H1 (cell line): Measurements from ENCODE around the gene AFAP1L1.

Experiments
- CEBPB ChIP-seq: IDR thresholded peaks from 2 replicates; pipeline ENCODE4 v1.6.1; 2012; ENCODE audit warnings: low read depth, low read length
- CREB1 ChIP-seq: IDR thresholded peaks from 2 replicates; pipeline ENCODE4 v1.6.1; 2012; ENCODE audit warnings: inconsistent platforms
- CTCF ChIP-seq, 3 experiments: IDR thresholded peaks; 1 replicate in 2 of 3; 2 replicates in 1 of 3; pipeline versions ENCODE4 v1.5.1 to v1.6.1; 2011; ENCODE audit warnings: low read length in 3 of 3, mild to moderate bottlenecking in 3 of 3, inconsistent platforms in 2 of 3, low read depth in 1 of 3, moderate library complexity in 1 of 3; ENCODE audit not compliant: insufficient read depth in 1 of 3; ENCODE audit errors: control extremely low read depth in 1 of 3
- JUN ChIP-seq: IDR thresholded peaks from 2 replicates; pipeline ENCODE4 v1.6.1; 2011; ENCODE audit warnings: low read depth, mild to moderate bottlenecking, improper control_type of control experiment, low read length
- NRF1 ChIP-seq: IDR thresholded peaks from 2 replicates; pipeline ENCODE4 v1.6.1; 2011; ENCODE audit warnings: mild to moderate bottlenecking, low read depth, low read length, improper control_type of control experiment
- POLR2A ChIP-seq, 2 experiments: IDR thresholded peaks; 1 replicate in 1 of 2; 2 replicates in 1 of 2; pipeline ENCODE4 v1.6.1; 2011; ENCODE audit warnings: low read depth in 2 of 2, low read length in 2 of 2, mild to moderate bottlenecking in 2 of 2; ENCODE audit errors: control extremely low read depth in 1 of 2
- POLR2AphosphoS5 ChIP-seq: IDR thresholded peaks from 2 replicates; pipeline ENCODE4 v1.6.1; 2011; ENCODE audit warnings: low read depth, low read length
- RAD21 ChIP-seq, 2 experiments: IDR thresholded peaks in 1 of 2; conservative IDR thresholded peaks in 1 of 2; 2 replicates each; pipeline ENCODE4 v1.6.1; 2011; ENCODE audit warnings: low read depth in 2 of 2, low read length in 2 of 2, improper control_type of control experiment in 1 of 2, inconsistent platforms in 1 of 2, mild to moderate bottlenecking in 1 of 2, moderate library complexity in 1 of 2
- RXRA ChIP-seq: IDR thresholded peaks from 2 replicates; pipeline ENCODE4 v1.6.1; 2011; ENCODE audit warnings: low read depth, mild to moderate bottlenecking, low read length, moderate library complexity; ENCODE audit not compliant: insufficient read depth
- TAF1 ChIP-seq: IDR thresholded peaks from 2 replicates; pipeline ENCODE4 v1.6.1; 2011; ENCODE audit warnings: mild to moderate bottlenecking, low read depth, low read length
- TBP ChIP-seq: IDR thresholded peaks from 2 replicates; pipeline ENCODE4 v1.6.1; 2011; ENCODE audit warnings: low read depth, low read length, improper control_type of control experiment
- ZNF274 ChIP-seq: IDR thresholded peaks from 2 replicates; pipeline ENCODE4 v1.7.0; 2012; ENCODE audit warnings: low read length, borderline replicate concordance; ENCODE audit errors: extremely low read depth
- TF ChIP-seq, protein P1 (sequence below): IDR thresholded peaks from 2 replicates; pipeline ENCODE4 v1.6.1; 2011; ENCODE audit warnings: low read depth, mild to moderate bottlenecking, low read length; ENCODE audit not compliant: insufficient read depth
- TF ChIP-seq, protein P2 (sequence below): IDR thresholded peaks from 2 replicates; pipeline ENCODE4 v1.6.1; 2011; ENCODE audit warnings: low read length, improper control_type of control experiment

DNA sequence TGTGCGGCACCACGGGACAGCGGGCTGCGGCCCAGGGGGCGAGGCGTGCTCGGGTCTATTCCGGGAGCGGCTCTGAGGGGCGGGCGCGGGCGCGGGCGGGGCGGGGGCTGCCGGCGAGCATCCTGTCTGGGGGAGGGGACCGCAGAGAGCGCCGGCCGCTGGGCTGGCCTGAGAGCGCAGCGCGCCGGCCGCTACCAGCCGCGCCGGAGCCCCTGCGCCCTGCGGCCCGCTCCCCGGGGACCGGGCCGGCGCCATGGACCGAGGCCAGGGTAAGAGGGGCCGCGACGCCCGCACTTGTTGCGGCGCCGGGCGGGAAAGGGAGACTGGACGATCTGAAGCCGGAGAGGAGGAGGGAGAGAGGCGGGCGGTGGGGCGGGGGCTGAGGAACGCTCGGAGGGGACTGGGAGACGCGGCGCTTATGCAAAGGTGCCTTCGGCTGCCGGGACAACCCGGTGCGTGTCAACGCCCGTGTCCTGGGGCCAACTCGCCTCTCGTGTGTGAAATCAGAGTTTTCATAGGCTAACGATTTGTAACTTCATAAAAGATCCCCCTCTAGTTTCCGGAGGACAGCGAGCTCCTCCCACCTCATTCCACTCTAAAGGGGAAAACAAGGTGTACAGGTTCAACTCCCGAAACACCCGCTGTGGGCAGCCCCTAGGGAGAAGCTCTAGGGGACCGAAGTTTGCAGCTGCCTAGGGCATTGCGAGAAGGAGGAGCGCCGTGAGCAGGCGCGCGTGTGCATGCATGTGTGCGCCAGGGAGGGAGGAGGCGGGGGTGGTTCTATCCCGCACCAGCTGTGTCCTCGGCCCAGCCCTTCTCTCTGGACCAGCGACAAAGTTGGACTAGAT, at the start of gene AFAP1L1:
- TF ChIP-seq CTCF (IDR thresholded peaks at IDR 0.05; ENCODE audit: control extremely low read depth in 1 of 3, insufficient read depth in 1 of 3, low read depth in 1 of 3, low read length in 3 of 3) (no peak), JUN (no peak), TBP (no peak), TAF1 (0 out of 2 replicates have a peak, but pooled peaks have one; percentile 6), POLR2A (IDR thresholded peaks at IDR 0.05; ENCODE audit: control extremely low read depth in 1 of 2, low read depth in 2 of 2, low read length in 2 of 2) (no peak), ZNF274 (no peak), CEBPB (no peak), POLR2AphosphoS5 (no peak), RXRA (no peak), CREB1 (no peak), RAD21 (IDR thresholded peaks at IDR 0.05 in 1 of 2, conservative IDR thresholded peaks at IDR 0.05 in 1 of 2; ENCODE audit: low read depth in 2 of 2, low read length in 2 of 2) (no peak), NRF1 (no peak)
- TF ChIP-seq, protein P1, sequence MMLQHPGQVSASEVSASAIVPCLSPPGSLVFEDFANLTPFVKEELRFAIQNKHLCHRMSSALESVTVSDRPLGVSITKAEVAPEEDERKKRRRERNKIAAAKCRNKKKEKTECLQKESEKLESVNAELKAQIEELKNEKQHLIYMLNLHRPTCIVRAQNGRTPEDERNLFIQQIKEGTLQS: no peak
- TF ChIP-seq, protein P2, sequence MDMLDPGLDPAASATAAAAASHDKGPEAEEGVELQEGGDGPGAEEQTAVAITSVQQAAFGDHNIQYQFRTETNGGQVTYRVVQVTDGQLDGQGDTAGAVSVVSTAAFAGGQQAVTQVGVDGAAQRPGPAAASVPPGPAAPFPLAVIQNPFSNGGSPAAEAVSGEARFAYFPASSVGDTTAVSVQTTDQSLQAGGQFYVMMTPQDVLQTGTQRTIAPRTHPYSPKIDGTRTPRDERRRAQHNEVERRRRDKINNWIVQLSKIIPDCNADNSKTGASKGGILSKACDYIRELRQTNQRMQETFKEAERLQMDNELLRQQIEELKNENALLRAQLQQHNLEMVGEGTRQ: no peak
